ENCODE measurements around the gene IP6K2.

GRCh38 chr3:48697952-48698351 lies 19.1 kb downstream of the IP6K2 start:
- no peak for TF ChIP-seq POLR2A (IDR thresholded peaks at IDR 0.05)
- TF ChIP-seq CTCF (IDR thresholded peaks at IDR 0.05) = no peak

Measured in thyroid gland (tissue), 4 donors.